GM18499 (cell line): ENCODE results near the gene SH3BGRL2.
A peak's percentile ranks its signal among the peaks of the same experiment; 100 is the strongest.
"Not testable (repeated sequence)": the region's sequence is repeated elsewhere in the genome, so short reads cannot be mapped to it uniquely, and the experiment has no call there.

Experiments used
- ATAC-seq: cut with Tn5 transposase; IDR thresholded peaks from one replicate; pipeline ENCODE4 v1.9.1; 2021; ENCODE audit warnings: moderate number of reproducible peaks; ENCODE audit not compliant: insufficient read depth, unreplicated experiment

Gene SH3BGRL2

DNA sequence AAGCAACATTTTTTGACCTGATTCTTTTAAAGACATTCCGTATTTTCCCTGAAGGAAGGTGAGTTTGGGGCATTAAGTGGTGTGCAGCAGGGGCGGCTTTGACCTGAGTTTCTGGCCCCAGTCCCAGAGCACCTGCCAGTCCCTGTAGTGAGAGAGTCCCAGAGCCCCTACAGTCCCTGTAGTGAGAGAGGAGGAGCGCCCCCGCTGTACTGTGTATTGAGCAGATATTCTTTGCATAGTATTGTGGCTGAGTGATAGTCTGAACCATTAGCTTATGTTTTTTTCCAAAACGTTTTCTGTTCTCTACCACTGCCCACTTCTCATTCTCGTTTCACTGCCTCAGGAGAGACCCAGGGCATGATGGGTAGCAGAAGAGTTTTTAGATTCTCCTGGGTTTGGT, 17.2 kb upstream of the SH3BGRL2 start:
- no peak for ATAC-seq

DNA sequence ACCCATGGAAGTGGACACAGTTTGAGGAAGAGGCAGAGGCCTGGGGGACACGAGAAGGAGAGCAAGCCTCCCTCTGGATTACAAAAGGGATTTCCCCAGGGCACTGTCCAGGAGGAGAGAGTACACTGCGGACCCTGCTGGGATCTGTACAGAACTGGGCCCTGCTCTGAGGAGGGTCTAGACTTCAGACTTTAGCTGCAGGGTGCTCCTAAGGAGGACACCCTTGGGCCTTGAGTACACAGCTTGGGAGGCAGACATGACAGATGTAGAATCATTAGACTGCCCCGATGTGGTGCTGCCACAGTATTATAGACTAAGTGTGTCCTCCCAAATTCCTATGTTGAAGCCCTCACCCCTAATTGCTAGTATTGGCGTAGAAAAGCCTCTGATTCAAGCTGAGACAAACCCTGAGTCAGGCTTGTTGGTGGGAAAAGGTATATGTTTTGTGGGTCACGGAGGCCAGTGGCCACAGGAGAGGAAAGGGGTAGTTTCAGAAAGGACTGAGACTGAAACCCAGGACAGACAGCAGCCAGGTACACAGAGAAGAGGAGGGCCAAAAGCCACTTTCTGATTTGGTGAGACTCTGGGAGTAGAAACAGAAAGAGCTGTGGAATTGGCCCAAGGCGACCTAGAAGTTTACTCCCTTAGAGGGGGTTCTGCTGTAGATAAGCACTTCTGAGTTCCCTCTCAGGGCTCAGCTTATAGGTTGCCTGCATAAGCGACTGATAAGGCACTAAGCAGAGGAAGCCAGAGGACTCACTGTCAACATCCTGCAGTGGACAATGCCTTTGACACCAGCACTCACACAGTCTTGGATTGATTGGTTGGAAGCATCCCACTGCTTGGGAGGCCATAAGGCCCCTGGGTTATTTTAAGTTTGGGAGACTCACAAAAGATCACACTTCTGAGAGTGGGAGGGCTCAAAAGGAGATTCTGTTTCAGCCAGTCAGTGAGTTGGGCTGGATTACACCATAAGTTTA, 16.5 kb upstream of the SH3BGRL2 start:
- ATAC-seq, result peak; percentile 58

DNA sequence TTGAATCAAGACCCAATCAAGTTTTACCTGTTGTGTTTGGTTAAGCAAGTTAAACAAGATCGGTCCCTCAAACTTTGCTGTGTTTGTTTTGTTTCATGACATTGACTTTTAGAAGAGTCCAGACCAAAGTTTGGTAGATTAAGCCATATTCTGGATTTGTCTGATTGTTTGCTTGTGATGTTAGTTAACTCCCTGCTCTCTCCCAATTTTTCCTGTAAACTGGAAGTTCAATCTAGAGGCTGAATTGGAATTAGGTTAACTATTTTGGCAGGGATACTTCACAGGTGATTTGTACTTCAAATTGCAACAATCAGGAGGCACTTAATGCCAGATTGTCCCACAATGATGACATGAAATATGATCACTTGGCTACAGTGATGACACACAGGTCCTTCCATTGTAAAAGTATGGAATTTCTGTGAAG, 13.6 kb upstream of the SH3BGRL2 start:
- ATAC-seq, result no peak

DNA sequence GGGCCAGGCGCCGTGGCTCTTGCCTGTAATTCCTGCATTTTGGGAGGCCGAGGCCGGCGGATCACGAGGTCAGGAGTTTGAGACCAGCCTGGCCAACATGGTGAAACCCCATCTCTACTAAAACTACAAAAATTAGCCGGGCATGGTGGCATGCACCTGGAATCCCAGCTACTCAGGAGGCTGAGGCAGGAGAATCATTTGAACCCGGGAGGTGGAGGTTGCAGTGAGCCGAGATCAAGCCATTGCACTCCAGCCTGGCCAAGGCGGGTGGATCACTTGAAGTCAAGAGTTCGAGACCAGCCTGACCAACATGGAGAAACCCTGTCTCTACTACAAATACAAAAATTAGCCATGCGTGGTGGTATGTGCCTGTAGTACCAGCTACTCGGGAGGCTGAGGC, 12.7 kb upstream of the SH3BGRL2 start:
- not testable (repeated sequence) for ATAC-seq

DNA sequence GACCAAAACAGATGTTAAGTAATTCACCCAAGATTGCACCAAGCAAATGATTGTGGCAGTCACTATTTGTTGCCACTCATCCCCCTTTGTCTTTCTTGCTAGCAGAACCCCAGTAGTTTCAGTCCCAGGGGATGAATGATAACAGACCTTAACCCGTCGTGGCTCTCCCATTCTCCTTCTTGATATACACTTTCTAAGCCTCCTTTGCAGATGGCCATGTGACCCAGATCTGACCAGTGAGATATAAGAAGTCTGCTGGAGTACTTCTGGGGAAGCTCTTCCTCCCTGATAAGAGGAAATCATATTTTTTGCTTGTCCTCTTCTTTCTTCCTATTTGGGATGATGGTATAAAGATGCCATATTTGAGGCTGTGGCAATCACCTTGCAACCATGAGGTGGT, 9.6 kb upstream of the SH3BGRL2 start:
- ATAC-seq, result no peak

DNA sequence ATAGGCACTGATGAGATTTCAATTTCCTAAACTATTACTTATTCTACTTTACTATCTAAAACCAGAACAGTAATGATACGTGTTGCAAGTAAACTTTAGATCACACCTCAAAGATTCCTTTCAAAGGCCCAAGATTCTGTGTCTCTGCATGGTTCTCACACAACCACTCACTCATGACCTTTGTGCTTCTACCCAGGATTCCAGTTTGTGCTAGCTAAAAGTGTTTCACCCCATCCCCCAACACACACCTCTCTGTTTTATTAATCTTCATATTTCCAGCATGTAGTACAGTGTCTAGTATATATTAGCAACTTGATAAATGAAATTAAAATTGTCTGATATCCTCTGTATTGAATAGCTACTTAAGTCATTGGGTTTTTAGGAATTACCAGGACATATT, 8.8 kb upstream of the SH3BGRL2 start:
- no peak for ATAC-seq

DNA sequence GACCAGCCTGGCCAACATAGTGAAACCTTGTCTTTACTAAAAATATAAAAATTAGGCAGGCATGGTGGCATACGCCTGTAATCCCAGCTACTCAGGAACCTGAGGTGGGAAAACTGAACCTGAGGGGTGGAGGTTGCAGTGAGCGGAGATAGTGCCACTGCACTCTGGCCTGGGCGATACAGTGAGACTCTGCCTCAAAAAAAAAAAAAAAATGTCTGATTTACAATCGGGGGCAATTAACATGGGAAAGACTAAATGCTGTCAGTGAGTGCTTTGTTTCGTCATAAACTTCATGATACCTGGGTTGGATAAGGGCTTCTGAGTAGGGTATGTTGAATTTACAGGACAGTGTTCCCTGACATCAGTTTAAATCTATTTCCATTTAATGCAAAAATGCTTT, 8.0 kb upstream of the SH3BGRL2 start:
- no peak for ATAC-seq

DNA sequence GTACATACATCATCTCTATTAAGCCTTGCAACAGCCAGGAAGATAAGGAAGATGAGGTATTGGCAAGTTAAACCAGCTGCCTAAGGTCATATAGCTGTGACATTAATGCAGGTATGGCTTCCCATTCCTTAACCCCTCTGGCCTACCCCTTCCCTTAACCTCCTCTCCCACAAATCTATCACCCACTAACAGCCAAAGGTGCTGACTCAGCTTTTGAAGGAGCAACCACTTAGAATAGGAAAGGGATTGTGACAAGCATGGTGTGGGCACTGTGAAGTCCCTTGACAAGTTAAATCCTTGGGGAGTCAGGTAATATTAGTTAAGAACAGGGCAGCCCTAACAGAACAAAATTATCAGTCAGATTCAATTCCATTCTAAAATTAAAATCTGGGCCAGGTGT, 5.4 kb upstream of the SH3BGRL2 start:
- ATAC-seq, result no peak

DNA sequence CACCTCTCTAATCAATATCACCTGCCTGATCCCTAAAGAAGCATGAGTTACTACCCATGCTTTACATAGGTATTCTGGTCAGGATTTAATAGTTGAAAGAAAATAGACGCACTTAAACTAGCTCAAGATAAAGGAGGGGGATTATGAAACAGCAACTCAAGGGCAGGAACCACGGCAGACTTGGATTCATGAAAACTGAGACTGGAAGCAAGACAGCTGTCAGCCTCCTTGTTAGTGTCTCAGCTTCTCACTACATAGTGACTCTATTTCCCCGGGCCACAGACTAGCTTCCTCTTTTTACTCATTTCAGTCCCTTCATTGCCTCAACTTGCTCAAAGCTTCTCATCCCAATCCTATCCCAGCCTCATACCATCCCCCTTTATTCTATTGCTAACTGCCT, 4.3 kb upstream of the SH3BGRL2 start:
- no peak for ATAC-seq

DNA sequence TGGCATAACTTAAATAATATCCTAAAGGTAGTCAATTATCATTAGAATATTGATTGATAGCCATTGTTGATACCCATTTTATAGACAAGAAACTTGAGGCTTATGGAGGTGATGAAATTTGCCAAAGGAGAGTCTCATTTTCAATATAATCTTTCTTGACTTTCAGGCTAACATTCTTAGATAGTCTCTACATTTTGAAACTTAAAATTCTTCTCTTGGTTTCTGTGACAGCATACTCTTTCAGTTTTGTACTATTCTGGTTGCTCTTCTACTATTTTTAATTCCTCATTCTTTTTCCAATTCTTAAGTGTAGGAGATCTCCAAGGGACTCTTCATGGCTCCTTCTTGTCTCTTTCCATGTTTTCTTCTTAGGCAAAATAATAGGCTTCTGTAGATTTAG, 3.7 kb upstream of the SH3BGRL2 start:
- ATAC-seq, result no peak

DNA sequence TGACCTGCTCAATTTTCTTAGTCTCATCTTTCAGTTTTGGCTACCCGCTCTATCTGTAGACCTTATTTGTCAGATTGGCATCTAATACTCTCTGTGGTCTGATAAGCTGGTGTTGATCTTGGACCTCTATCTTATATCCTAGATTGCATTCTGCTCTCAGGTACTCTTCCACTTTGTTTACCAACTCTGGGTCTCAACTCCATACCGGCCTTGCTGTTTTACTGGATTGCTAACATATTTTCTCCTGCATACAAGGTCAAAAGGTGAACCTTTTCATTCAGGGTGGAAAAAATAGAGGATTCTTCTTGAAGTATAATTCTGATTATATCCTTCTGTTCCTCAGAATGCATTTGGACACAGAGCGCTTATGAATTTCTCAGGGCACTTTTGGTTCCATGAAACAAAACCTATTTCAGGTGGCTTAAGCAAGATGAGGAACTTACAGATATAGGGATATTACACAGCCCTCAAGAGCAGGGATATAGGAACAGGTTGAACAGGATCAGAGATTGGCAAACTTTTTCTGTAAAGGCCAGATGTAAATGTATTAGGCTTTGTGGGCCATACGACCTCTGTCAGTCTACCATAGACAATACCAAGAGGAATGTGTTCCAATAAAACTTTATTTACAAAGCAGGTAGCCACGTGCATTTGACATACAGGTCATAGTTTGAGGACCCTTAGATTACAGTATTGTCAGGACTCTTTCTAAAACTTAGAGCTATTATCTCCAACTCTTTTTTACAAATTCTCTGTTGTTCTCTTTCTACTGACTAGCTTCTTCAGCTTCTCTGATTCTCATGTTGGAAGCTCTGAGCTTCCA, 2.5 kb upstream of the SH3BGRL2 start:
- no peak for ATAC-seq

DNA sequence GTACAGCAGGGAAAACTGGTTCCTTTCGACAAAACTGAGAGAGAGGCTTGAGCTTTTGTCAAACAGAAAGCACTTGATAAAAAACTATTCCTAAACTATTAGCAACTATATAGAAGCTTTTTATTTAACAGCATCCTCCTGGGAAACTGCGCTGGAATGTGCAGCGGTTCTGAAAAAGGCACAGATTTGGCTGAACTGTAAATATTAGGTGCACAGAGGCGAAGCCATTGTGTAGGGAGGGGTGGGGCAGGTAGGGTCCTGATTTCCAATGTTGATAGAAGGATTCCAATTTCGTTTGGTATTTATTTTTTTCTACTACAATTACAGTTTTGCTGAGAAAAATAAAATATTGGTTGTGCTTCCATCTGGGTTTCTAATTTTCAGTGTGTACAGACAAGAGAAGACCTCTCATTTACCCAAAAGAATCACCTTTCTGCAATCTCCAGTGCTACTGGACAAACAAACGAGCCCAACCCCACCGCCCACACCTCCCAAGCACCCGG, 698 bp upstream of the SH3BGRL2 start:
- ATAC-seq, result no peak

DNA sequence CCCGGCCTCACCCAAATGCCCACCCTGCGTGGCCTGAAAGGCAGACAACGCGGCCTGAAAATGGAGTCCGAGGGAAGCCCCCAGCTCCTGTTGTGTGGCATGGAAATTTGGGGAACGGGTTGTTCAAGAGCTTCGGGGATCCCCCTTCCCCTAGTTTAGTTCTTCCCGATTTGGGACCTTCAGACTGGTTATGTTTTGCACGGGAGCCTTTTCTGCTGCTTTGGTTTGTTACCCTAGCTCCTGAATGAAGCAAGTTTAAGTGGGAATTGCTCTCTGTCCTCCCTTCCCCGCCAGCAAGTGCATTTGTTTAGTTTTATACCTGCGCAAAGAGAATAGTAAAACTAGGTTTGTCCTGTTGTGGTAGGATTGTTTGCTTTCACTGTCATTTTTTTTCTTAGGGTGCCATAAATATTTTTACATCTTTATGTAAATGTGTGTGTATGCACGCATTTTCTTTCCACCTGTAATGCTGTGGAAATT, 604 bp downstream of the SH3BGRL2 start:
- ATAC-seq, result no peak

DNA sequence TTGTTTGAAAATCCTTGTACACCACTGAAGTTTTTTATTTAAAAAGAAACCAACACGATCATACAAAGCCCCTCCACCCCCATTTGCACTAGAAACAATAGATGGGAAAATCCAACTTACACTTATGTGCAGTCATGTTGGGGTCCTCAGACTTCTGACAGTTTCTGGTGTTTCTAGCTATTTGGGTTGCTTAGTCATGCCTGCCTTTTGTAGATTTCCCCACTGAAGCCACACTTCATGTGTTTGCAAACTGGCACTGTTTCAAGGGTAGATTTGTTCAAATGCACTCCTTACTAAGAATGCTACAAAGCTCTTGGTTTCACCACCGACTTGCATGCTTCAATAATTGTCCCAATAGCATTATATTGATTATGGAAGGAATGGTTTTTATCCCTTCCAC, 1.5 kb downstream of the SH3BGRL2 start:
- no peak for ATAC-seq

DNA sequence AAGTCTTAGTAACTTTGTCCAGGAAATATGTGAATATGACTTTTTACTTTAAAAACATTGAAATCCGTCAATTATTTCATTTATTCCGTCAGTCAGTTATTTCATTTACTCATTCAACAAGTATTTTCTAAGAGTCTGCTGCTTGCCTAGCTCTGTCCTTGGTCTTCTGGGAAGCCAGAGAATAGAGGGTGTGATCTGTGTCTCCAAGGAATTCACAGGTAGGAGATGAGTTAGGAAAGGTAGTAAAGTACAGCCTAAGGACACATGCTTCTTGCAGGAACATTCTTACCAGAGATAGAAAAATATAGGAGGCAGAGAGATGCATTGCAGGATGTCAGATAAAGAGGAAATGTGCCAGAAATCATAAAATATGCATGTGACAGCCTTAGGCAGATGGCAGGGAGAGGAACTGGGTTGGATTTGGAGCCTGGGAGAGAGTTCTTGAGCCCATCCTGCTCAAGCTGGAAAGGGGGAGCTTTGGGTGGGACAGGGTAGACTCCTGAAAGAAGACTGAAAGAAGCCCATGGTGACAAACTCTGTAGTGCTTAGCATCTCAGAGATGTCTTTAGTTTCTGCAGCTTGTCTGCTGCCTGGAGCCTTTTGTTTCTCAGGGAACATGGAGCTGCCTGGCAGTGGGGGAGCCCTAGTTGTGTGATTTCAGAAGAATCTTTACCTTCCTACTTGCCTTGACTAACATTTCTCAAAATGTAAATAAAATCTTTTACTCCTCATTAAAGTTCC, 3.5 kb downstream of the SH3BGRL2 start:
- no peak for ATAC-seq

DNA sequence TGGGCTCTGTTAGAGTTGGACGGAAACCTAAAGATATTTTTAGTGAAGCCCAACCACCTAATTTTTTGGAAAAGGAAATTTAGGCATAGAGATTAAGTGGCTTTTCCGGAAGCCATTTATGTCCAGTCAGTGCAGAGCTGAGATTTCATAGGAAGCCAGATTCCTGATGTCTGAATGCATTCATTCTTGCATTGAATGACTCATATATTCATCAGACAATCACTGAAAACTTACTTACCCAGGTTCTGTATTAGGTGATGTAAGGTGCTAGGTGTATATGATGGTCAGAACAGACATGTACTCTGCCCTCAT, 4.1 kb downstream of the SH3BGRL2 start:
- ATAC-seq, result no peak

DNA sequence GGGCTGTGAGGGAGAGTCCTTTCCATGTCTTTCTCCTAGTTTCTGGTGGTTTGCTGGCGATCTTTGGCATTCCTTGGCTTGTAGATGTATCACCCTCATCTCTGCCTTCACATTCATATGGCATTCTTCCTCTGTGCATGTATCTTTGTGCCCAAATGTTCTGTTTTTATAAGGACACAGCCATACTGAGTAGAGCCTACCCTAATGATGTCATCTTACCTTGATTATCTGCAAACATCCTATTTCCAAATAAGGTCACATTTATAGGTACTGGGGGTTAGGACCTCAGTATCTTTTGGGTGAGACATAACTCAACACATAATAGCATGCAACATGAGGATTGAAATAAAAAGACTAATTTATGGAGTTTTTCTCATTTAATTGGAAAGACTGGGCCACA, 5.5 kb downstream of the SH3BGRL2 start:
- no peak for ATAC-seq

DNA sequence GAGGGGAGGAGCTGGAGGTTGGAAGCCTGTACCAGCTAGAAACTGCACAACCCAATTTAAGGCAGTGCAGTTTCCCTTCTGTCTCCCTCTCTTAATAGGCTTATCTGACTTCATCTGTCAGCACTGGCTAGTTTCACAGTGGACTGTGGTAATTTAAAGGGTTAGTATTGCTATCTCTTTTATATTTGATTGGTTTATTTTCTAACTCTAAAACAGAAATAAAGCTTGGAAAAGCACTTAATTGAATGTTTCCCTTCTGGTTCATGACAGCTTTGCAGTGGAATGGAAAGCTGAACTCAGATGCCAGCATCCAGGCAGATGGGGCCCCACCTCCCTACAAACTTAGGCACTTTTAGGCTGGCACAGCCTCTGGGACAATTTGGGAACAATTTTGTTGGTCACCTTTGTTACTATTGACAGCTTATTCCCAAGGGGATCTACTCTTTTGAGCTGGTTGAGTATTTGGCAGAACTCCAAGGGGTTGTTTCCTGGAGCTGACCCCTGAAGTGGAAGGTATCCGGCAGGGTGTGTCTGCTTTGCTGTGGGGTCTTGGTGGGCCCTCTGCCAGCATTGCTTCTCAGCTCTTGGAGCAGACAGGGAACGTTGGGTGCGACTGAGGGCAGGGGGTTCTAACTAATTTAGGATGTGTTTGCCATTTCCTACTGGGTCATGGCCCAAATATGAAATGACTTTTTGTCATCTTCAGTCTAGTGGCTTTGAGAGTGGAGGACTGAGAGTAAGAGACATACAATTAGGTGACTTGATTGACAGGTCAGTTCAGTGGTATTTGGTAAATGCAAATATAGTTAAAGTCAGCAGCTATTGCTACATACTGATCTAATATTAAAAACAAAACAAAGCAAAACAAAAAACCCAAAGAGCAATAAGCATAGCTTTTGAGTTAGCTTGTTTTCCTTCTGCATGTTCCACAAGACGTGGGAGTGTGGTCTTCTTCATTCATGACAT, 9.3 kb downstream of the SH3BGRL2 start:
- ATAC-seq, result no peak

DNA sequence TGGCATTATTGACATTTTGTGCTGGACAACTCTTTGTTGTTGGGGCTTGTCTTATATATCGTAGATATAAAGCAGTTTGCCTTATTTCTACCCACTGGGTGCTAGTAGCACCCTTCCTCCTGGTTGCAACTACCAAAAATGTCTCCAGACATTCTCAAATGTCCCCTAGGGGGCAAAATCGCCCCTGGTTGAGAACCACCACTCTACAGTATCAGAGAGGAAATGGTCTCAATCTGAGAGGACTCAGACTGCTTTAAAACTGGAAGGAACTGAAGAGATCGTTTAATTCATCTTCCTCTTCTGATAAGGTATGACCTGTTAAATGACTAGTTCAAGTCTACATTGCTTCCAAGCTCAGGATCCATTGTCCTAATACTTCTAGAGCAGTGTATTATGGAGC, 14.9 kb downstream of the SH3BGRL2 start:
- ATAC-seq, result no peak
